ENCODE measurements around the gene VASN. TPM values are rescaled to one million over a fixed set of nuclear protein-coding genes. Genes with fewer than 3 reads are reported as not detected.
A peak's percentile ranks its signal among the peaks of the same experiment; 100 is the strongest.

VASN gene
- total and polyA plus RNA-seq, 12 donors, result 0.77 to 44.7 (median 21.3) TPM

DNA sequence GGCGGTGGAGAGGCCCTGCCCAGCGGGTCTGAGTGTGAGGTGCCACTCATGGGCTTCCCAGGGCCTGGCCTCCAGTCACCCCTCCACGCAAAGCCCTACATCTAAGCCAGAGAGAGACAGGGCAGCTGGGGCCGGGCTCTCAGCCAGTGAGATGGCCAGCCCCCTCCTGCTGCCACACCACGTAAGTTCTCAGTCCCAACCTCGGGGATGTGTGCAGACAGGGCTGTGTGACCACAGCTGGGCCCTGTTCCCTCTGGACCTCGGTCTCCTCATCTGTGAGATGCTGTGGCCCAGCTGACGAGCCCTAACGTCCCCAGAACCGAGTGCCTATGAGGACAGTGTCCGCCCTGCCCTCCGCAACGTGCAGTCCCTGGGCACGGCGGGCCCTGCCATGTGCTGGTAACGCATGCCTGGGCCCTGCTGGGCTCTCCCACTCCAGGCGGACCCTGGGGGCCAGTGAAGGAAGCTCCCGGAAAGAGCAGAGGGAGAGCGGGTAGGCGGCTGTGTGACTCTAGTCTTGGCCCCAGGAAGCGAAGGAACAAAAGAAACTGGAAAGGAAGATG lies 11.2 kb downstream of the VASN start:
- WGBS, 4 donors, result 84 to 87% (median 85%) methylated on average over 16 to 21 of the region's 21 CpGs
- no peak for DNase-seq
- Histone ChIP-seq H3K27ac (peak overlapping the region in 1 of 5 donors; percentile 16), H3K36me3 (replicated peaks in 1 of 2) (peaks cover 0 to 43% of the 10 kb centered on the region in 2 donors), H3K4me3 (no peak overlapping the region), H3K9me3 (replicated peaks in 1 of 3) (no peaks in the 10 kb centered on the region), H3K4me1 (replicated peaks in 1 of 2) (peaks cover 9 to 20% of the 10 kb centered on the region in 2 donors), H3K27me3 (no peaks in the 10 kb centered on the region)
- TF ChIP-seq, protein P1, sequence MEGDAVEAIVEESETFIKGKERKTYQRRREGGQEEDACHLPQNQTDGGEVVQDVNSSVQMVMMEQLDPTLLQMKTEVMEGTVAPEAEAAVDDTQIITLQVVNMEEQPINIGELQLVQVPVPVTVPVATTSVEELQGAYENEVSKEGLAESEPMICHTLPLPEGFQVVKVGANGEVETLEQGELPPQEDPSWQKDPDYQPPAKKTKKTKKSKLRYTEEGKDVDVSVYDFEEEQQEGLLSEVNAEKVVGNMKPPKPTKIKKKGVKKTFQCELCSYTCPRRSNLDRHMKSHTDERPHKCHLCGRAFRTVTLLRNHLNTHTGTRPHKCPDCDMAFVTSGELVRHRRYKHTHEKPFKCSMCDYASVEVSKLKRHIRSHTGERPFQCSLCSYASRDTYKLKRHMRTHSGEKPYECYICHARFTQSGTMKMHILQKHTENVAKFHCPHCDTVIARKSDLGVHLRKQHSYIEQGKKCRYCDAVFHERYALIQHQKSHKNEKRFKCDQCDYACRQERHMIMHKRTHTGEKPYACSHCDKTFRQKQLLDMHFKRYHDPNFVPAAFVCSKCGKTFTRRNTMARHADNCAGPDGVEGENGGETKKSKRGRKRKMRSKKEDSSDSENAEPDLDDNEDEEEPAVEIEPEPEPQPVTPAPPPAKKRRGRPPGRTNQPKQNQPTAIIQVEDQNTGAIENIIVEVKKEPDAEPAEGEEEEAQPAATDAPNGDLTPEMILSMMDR (IDR thresholded peaks at IDR 0.05), result no peak
- TF ChIP-seq POLR2A (IDR thresholded peaks at IDR 0.05), result no peak
- intact Hi-C loops (cut with DNase I), result no loop called here

GRCh38 chr16:4383591-4384444 lies 12.2 kb downstream of the VASN start:
- Histone ChIP-seq H3K27me3 (no peaks in the 10 kb centered on the region), H3K4me3 (no peak overlapping the region), H3K36me3 (replicated peaks in 1 of 2) (peaks cover 0 to 43% of the 10 kb centered on the region in 2 donors), H3K9me3 (replicated peaks in 1 of 3) (no peaks in the 10 kb centered on the region), H3K4me1 (replicated peaks in 1 of 2) (peaks cover 9 to 19% of the 10 kb centered on the region in 2 donors), H3K27ac (peak overlapping the region in 2 of 5 donors; percentile 40 to 59)
- DNase-seq, result no peak
- intact Hi-C loops (cut with DNase I), result no loop called here
- WGBS, 4 donors, result 84 to 93% (median 91%) methylated on average over 4 to 12 of the region's 12 CpGs
- TF ChIP-seq, protein P1 (IDR thresholded peaks at IDR 0.05), result no peak
- TF ChIP-seq POLR2A (IDR thresholded peaks at IDR 0.05), result no peak

DNA sequence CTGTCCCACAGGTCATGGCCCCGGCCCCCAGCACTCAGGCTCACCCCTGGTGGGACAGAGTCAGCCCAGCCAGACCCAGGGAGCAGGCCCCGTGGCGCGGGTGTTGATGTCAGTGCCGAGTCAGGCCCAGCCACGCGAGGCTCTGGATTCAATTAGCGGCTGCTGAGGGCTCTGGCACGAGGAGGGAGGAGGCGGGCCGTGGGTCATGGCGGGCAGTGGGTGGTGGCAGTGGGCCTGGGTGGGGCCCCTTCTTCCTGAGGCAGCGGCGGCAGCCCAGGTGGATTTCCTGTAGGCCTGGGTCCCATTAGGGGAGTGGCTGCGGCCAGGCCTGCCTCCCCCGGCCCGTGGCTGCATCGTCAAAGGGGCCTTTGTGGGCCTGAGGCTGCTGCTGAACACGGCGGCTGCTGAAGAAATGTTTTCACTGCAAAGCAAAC lies 12.9 kb downstream of the VASN start:
- no peak overlapping the region for H3K4me3 ChIP-seq
- 62 to 81% (median 72%) methylated on average over 10 to 20 of the region's 20 CpGs for WGBS, 4 donors
- H3K4me1 ChIP-seq (replicated peaks in 1 of 2), result peaks cover 9 to 22% of the 10 kb centered on the region in 2 donors
- intact Hi-C loops (cut with DNase I), result no loop called here
- no peak for TF ChIP-seq POLR2A (IDR thresholded peaks at IDR 0.05)
- TF ChIP-seq, protein P1 (IDR thresholded peaks at IDR 0.05), result no peak
- H3K27me3 ChIP-seq, result no peaks in the 10 kb centered on the region
- DNase-seq, result peak in 1 of 7 donors; percentile 81
- peaks cover 0 to 43% of the 10 kb centered on the region in 2 donors for H3K36me3 ChIP-seq (replicated peaks in 1 of 2)
- H3K27ac ChIP-seq, result peak overlapping the region in 2 of 5 donors; percentile 13 to 59
- no peaks in the 10 kb centered on the region for H3K9me3 ChIP-seq (replicated peaks in 1 of 3)

- H3K27me3 ChIP-seq, result no peaks in the 10 kb centered on the region
- intact Hi-C loops (cut with DNase I), result no loop called here
- H3K4me3 ChIP-seq, result no peak overlapping the region
- 75 to 86% (median 84%) methylated on average over 8 to 20 of the region's 20 CpGs for WGBS, 4 donors
- TF ChIP-seq POLR2A (IDR thresholded peaks at IDR 0.05), result no peak
- TF ChIP-seq, protein P1 (IDR thresholded peaks at IDR 0.05), result no peak
- H3K4me1 ChIP-seq (replicated peaks in 1 of 2), result peaks cover 9 to 25% of the 10 kb centered on the region in 2 donors
- H3K36me3 ChIP-seq (replicated peaks in 1 of 2), result peaks cover 0 to 43% of the 10 kb centered on the region in 2 donors
- H3K9me3 ChIP-seq (replicated peaks in 1 of 3), result no peaks in the 10 kb centered on the region
- no peak for DNase-seq
- H3K27ac ChIP-seq, result peak overlapping the region in 2 of 5 donors; percentile 13 to 59
These were observed 13.6 kb downstream of the VASN start for GRCh38 chr16:4385066-4385788.
